T-helper 1 cell treated with Interleukin-12 subunit alpha and Interleukin-12 subunit beta and Interleukin-4 antibody, amounts not matched to agents 30 ng/mL and 1 ng/mL, for 36 hours (primary cell): ENCODE results near the gene OR6Y1. TPM values are rescaled to one million over a fixed set of nuclear protein-coding genes. Genes with fewer than 3 reads are reported as not detected.

Experiments
- intact Hi-C: fragments of 100-400 bp; cut with micrococcal nuclease; formaldehyde crosslinking; loops from one replicate; pipeline ENCODE4 v1.15.1; 2024
- total RNA-seq: library from RNA; stranded (reverse); gene quantifications from 2 replicates; pipeline ENCODE4 v1.2.3, GENCODE V29; 2022

The OR6Y1 gene
- total RNA-seq, 1 donor from 2014 or later = not detected

DNA sequence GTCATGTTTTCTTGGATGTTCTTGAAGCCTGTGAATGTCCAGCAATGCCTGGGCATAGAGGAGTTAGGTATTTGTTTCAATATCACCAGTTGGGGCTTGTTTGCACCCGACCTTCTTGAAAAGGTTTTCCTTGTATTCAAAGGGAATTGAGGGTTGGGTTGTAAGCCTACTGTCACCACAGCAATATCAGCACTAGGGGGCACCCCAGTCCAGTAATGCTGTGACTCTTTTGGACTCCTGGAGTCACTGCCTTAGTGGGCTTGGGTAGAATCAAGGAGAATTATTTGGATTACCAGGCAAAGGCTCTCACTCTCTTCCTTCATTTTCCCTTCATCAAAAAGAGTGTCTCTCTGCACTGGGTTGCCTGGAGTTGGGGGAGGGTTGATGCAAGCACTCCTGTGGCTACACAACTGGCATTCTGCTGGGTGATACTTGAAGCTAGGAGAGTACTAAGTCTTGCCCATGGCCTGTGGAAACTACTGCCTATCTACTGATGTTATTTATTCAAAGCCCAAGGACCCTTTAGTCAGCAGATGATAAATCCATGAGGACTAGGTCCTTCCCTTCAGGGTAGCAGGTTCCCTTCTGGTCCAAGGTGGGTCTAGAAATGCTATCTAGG, 47.7 kb downstream of the OR6Y1 start:
- intact Hi-C loops = loop anchor here (1.0 kb wide), 3 partner anchors 492 to 583 kb away; no protein-coding TSS in a partner anchor

DNA sequence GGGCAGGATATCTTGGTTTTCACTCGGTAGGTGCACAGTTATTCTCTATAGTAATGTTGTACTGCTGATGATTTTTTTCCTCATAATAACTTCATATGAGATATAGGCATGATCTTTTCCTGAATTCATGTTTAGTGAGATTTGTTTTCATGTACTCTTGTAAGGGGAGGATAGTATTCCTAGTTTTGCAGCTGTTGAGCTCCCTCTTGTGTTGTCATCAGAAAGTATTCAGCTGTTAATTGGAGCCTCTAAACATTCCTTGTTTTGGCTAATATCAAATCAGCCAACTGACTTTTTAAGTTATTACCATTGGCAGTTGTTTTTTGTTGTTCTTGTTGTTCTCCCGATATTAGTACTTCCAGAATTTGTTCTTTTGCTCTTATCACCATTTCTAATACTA, 57.8 kb downstream of the OR6Y1 start:
- intact Hi-C loops = loop anchor here (2.0 kb wide), 2 partner anchors 250 to 294 kb away; no protein-coding TSS in a partner anchor

DNA sequence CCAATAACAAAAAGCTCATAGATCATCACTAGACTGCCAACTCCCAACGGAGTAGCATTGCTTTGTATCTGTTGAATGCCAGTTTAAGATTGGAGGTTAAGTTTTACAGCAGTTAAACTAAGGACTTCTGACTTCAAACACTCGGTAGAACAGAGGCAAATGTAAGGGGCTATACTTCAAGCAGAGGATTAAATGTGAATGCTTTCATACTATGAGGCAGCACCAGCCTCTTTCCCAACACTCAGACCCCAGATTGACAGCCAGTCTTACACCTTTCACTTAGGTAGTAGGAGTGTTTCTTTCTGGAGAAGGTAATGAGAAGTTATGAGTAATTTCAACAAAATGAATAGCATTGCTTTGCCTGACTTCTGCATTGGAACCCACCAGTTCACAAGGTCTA, 59.4 kb downstream of the OR6Y1 start:
- intact Hi-C loops = no loop called here

Other genes with a start within 250 kb of the OR6Y1 start
- not detected in 2 replicates for gene CD1B, start 222.9 kb downstream of the OR6Y1 start, total RNA-seq
- not detected in 2 replicates for gene CD1E, start 200.5 kb downstream of the OR6Y1 start, total RNA-seq
- gene OR10T2, start 154.9 kb downstream of the OR6Y1 start, total RNA-seq = not detected in 2 replicates
- gene OR10K2, start 128.2 kb downstream of the OR6Y1 start, total RNA-seq = not detected in 2 replicates
- not detected in 2 replicates for gene OR10K1, start 92.6 kb downstream of the OR6Y1 start, total RNA-seq
- not detected in 2 replicates for gene OR10R2, start 82.2 kb downstream of the OR6Y1 start, total RNA-seq
- gene OR6P1, start 16.2 kb upstream of the OR6Y1 start, total RNA-seq = not detected in 2 replicates
- gene OR10X1, start 25.5 kb upstream of the OR6Y1 start, total RNA-seq = not detected in 2 replicates
- gene OR10Z1, start 50.9 kb upstream of the OR6Y1 start, total RNA-seq = not detected in 2 replicates
- not detected in 2 replicates for gene SPTA1, start 132.3 kb upstream of the OR6Y1 start, total RNA-seq
- gene OR6K2, start 146.2 kb upstream of the OR6Y1 start, total RNA-seq = not detected in 2 replicates
- gene OR6K3, start 166.3 kb upstream of the OR6Y1 start, total RNA-seq = not detected in 2 replicates
- not detected in 2 replicates for gene OR6K6, start 200.3 kb upstream of the OR6Y1 start, total RNA-seq
- not detected in 2 replicates for gene OR6N1, start 217.8 kb upstream of the OR6Y1 start, total RNA-seq
- not detected in 2 replicates for gene OR6N2, start 226.8 kb upstream of the OR6Y1 start, total RNA-seq